ENCODE data around the gene LRRC1.

Gene LRRC1

GRCh38 chr6:53815381-53816119 lies 20.7 kb downstream of the LRRC1 start:
- DNase-seq (ENCODE audit: low read depth in 2 of 2): no peak

DNA sequence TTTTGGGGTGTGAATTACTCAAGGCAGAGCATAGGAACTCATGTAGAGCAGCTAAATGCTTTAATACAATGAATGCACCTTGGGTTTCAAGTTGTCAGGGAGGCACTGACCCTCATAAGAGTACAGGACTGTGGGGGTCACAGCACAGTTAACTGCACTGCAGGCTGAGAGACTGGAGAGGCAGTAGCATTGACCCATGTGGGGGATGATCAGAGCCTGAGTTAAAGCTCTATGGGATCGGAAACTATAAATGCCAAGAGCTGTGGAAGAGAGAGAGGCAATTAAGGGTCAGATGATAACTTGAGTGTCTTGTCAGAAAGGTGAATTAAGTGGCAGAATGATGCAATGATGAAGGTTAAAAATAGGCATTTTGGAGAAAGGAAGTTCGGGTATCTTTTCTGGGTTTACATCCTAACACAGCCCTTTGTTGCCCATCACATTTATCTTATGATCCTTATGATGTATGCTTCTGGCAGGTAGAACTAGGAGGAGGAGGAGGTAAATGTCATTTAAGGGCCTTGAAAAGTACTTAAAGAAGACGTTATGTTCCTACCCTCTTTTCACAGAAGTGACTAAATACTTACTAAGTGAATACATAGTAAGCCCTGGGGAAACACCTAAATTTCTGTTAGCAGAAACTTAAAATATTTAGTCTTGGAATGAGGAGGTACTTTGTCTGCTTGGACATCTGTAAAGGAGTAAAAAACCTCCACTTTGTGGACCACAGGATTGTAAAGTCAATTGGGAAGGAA lies 24.2 kb downstream of the LRRC1 start:
- no peak for DNase-seq (ENCODE audit: low read depth in 2 of 2)

DNA sequence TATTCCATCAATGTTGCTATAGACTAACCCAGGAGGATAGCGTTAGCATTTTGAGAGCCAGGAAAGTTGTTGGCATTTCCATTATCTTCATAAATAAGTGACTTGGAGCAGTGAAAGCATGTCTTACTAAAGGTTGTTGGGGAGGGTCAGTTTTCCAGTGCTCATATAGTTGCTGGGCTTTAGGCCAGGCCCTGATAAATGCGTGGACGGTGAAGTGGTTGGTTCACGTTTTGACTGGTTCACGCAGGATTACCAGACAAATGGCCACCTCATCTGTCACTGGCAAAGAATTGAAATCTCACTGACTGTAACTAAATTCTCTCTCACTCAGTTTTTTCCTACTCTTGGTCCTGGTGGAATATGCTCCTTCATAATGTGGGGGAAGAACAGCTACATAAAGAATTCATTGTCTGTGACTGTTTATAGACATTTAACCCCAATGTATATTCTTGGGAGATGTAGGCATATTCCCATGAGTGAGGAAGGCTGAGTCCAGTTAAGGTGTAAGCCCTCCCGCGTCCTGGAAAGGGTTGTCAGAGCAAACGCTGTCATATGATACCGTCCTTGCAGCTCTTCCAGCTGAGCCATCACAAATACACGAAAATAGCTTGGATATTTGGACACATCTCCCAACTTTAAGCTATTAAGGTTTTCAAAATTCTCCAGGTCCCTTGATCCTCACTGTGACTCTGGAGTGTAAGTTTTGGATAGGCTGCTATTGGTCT lies 27.8 kb downstream of the LRRC1 start:
- DNase-seq (ENCODE audit: low read depth in 2 of 2): no peak

DNA sequence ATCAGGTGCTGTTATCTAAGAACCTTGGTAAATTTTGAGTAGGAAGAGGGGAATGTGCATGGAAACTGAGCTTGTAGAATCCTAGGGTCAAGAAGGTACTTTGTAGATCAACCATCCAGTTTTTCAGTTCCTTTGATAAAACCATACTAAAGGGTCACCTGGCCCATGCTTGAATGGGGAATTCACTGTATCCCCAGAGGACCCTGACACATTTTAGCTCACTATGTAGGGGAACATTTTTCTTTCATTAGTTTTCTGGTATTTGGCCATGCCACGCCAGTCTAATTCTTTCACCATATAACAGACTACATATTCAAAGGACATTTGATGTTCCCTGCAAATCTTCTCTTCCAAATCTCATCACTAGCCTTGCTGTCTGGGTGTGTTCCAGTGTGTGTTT lies 29.9 kb downstream of the LRRC1 start:
- no peak for DNase-seq (ENCODE audit: low read depth in 2 of 2)

DNA sequence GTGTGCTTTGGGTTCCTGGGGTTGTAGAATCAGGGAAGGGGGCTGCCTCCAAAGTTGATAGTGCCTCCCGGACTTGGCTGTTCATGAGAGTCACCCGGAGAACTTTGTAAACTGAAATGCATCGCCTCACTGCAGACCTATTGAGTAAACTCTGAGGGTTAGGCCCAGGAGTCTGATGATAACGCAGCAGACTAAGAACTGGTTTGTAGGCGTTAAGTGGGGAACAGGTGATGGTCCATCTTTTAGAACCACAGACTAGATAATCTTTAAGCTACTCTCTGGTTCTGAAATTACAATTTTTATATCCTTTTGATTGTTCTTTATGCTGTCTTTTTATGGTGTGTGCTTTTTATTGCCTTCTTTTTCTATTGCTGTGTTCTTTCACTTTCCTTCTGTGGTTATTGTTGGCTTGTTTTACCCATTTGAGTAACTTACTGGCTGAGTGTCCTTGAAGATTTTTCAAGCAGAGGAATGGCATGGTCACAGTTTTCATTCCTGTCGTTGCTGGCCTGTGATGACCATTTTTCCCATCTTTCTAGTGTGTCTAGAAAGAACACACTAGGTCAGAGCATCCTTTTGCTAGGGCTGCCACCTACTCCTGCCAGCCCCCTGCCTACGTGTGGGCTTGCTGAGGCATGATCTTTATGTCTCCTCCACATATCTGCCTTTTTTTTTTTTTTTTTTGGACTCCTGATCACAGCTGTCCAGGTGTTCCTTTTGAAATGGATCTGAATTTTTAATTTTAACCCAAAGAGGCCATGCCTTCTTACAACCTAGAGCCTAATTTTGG lies 30.9 kb downstream of the LRRC1 start:
- no peak for DNase-seq (ENCODE audit: low read depth in 2 of 2)

- no peak for DNase-seq (ENCODE audit: low read depth in 2 of 2)
Observed at GRCh38 chr6:53827531-53827930, 32.7 kb downstream of the LRRC1 start.

- no peak for DNase-seq (ENCODE audit: low read depth in 2 of 2)
Observed at GRCh38 chr6:53828215-53828614, 33.4 kb downstream of the LRRC1 start.

GRCh38 chr6:53828966-53829697 lies 34.3 kb downstream of the LRRC1 start:
- no peak for DNase-seq (ENCODE audit: low read depth in 2 of 2)

DNA sequence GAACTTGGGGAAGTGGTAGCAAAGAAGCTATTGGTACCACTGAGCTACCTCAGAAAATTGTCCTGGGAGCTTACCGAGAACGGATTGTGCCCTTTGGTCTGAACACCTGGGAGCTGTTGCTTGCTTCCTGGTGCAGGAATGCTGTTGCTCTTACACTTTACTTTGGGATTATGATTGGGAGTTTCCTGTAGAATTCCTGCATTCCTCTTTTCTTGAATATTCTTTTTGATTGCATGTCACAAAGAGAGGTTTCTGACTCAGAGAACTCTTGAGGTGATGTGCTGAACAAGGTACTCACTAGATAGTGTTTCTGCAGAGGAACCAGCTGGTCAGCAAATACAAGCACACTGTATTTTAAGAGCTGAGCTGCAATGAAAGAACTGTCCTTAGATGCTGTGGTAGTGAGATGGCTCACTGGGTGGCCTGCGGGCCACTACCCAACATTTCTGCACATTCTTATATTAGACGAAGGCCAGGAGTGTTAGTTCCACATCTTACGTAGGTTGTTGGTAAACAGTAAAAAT lies 35.0 kb downstream of the LRRC1 start:
- DNase-seq (ENCODE audit: low read depth in 2 of 2): no peak

DNA sequence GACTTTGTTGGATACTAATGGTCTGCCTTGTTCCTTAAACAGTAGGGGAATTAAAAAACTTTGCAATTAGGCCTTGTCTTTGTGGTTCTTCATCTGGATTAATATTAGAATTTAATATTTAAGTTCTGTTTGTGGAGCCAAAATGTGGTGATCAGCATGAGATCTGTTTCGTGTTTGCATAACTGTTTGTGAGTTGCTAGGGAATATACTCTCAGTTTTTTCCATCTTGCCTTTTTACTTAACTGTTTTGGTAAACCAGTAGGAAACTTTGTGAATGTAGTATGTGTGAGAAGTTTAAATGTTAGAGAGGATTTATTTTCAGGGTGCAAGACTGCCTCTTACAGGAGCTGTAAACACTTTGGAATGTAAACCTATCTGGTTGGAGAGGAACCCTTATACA lies 35.6 kb downstream of the LRRC1 start:
- no peak for DNase-seq (ENCODE audit: low read depth in 2 of 2)

GRCh38 chr6:53831081-53831869 lies 36.5 kb downstream of the LRRC1 start:
- DNase-seq (ENCODE audit: low read depth in 2 of 2): no peak

GRCh38 chr6:53831936-53832660 lies 37.3 kb downstream of the LRRC1 start:
- DNase-seq (ENCODE audit: low read depth in 2 of 2): no peak

GRCh38 chr6:53833155-53833554 lies 38.4 kb downstream of the LRRC1 start:
- DNase-seq (ENCODE audit: low read depth in 2 of 2): no peak

GRCh38 chr6:53834132-53834531 lies 39.3 kb downstream of the LRRC1 start:
- DNase-seq (ENCODE audit: low read depth in 2 of 2): no peak

- no peak for DNase-seq (ENCODE audit: low read depth in 2 of 2)
Observed at GRCh38 chr6:53837865-53838769, 43.3 kb downstream of the LRRC1 start.

DNA sequence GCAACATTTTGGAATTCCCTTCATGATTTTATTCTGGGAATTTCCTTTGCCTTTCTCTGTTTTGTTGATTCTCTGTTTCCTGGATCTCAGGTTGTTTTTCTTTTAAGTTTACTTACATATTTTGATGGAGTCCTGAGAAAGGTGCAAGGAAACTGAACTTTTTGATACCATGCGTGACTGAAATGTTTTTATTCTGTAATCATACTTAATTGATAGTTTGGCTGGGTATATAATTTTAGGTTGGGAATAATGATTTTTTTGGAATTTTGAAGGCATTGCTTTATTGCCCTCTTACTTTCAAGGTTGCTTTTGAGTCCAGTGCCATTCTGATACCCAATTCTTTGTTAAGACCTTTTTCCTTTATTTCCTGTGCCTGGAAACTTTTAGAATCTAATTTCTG lies 45.2 kb downstream of the LRRC1 start:
- DNase-seq (ENCODE audit: low read depth in 2 of 2): no peak

GRCh38 chr6:53845280-53846195 lies 50.7 kb downstream of the LRRC1 start:
- no peak for DNase-seq (ENCODE audit: low read depth in 2 of 2)

Data from stimulated activated CD4-positive, alpha-beta T cell treated with anti-CD3 and anti-CD28 coated beads, Interleukin-4, amount 100 ng/mL, for 48 hours (primary cell).